ENCODE data around the gene FMN2. TPM values are rescaled to one million over a fixed set of nuclear protein-coding genes. Genes with fewer than 3 reads are reported as not detected.

Gene FMN2
- total RNA-seq, 1 experiment from 2014 or later: 0.59 TPM

GRCh38 chr1:240501115-240501514 lies 409.4 kb downstream of the FMN2 start:
- Histone ChIP-seq H3K27me3 (ENCODE audit: insufficient read depth, low read length) (no peaks in the 10 kb centered on the region; the same call in 1 of the 2 replicates), H3K14ac (ENCODE audit: insufficient read depth, low read length) (no peak overlapping the region), H2BK120ac (ENCODE audit: low read depth, low read length, poor library complexity, severe bottlenecking) (no peak overlapping the region), H3T11ph (ENCODE audit: low read length) (no peak overlapping the region), H3K4me1 (ENCODE audit: insufficient read depth, low read length) (0 out of 2 replicates have a peak, but pooled peaks cover 5% of the 10 kb centered on the region), H4K91ac (ENCODE audit: insufficient read length, low read depth, low read length) (no peak overlapping the region), H3K4me2 (ENCODE audit: insufficient read depth, insufficient read length, low read length) (no peak overlapping the region), H3K23ac (ENCODE audit: insufficient read length, low read depth, low read length) (no peak overlapping the region), H2BK12ac (ENCODE audit: insufficient read length, low read depth, low read length) (no peak overlapping the region), H2BK5ac (ENCODE audit: insufficient read length, low read length) (no peak overlapping the region), H3K23me2 (ENCODE audit: insufficient read length, low read depth, low read length, poor library complexity, severe bottlenecking) (no peaks in the 10 kb centered on the region), H3K9me3 (ENCODE audit: control insufficient read depth, low read depth, low read length) (no peaks in the 10 kb centered on the region), H4K8ac (replicated peaks; ENCODE audit: insufficient read length, low read depth, low read length) (no peak overlapping the region), H3K18ac (ENCODE audit: insufficient read length, low read depth, low read length) (no peak overlapping the region), H4K20me1 (ENCODE audit: control insufficient read depth, insufficient read depth, insufficient read length) (no peaks in the 10 kb centered on the region), H3K56ac (ENCODE audit: insufficient read length, low read depth, low read length) (no peak overlapping the region), H3K27ac (ENCODE audit: insufficient read length, low read depth, low read length) (no peak overlapping the region), H2BK20ac (ENCODE audit: low read depth, low read length, poor library complexity, severe bottlenecking) (no peak overlapping the region), H4K5ac (ENCODE audit: insufficient read length, low read depth, low read length) (no peak overlapping the region), H3K4ac (ENCODE audit: low read depth, low read length) (no peak overlapping the region), H3K79me2 (ENCODE audit: insufficient read depth, low read length) (no peaks in the 10 kb centered on the region), H2AFZ (ENCODE audit: low read length) (no peak overlapping the region), H3K79me1 (ENCODE audit: insufficient read depth, low read depth, low read length, poor library complexity, severe bottlenecking) (no peaks in the 10 kb centered on the region), H2BK15ac (ENCODE audit: low read depth, low read length) (no peak overlapping the region), H2AK5ac (ENCODE audit: insufficient read length, low read length) (no peak overlapping the region), H3K9ac (ENCODE audit: extremely low read depth, insufficient read length, low read length) (no peak overlapping the region)
- no peak for TF ChIP-seq CTCF (conservative IDR thresholded peaks at IDR 0.05)
- Mint-ChIP-seq H3K27ac (no peak overlapping the region), H3K9me3 (no peaks in the 10 kb centered on the region), H3K4me1 (peaks cover 0 to 4% of the 10 kb centered on the region in 2 experiments; a peak in 1 of 4 replicates), H3K4me3 (no peak overlapping the region), H3K36me3 (ENCODE audit: insufficient read depth in 1 of 3, low read depth in 3 of 3) (no peaks in the 10 kb centered on the region), H3K27me3 (ENCODE audit: low read depth) (no peaks in the 10 kb centered on the region)
- no CpG with 5 or more reads among the region's 2 CpGs for WGBS (ENCODE audit: extremely low coverage, insufficient read length, low lambda C conversion rate)
- DNase-seq: no peak
